T-helper 9 cell (primary cell): ENCODE data around the gene POLD4.
A peak's percentile ranks its signal among the peaks of the same experiment; 100 is the strongest.

Experiments
- DNase-seq: peaks from one replicate; pipeline ENCODE4 v3.0.0-alpha.2; 2020

The POLD4 gene

GRCh38 chr11:67314218-67314617 is 39.1 kb downstream of the POLD4 start:
- DNase-seq, result no peak

- DNase-seq, result no peak
Measured at GRCh38 chr11:67313125-67313890, 40.0 kb downstream of the POLD4 start.

- DNase-seq, result peak; percentile 40
Measured at GRCh38 chr11:67312187-67313021, 40.9 kb downstream of the POLD4 start.

- no peak for DNase-seq
Measured at GRCh38 chr11:67311556-67312082, 41.7 kb downstream of the POLD4 start.

- DNase-seq, result no peak
Measured at GRCh38 chr11:67311051-67311555, 42.2 kb downstream of the POLD4 start.

GRCh38 chr11:67310246-67311050 is 42.9 kb downstream of the POLD4 start:
- no peak for DNase-seq

- DNase-seq, result no peak
Measured at GRCh38 chr11:67309661-67310061, 43.7 kb downstream of the POLD4 start.

- no peak for DNase-seq
Measured at GRCh38 chr11:67309166-67309565, 44.2 kb downstream of the POLD4 start.

GRCh38 chr11:67308031-67308866 is 45.1 kb downstream of the POLD4 start:
- no peak for DNase-seq

GRCh38 chr11:67307545-67308001 is 45.8 kb downstream of the POLD4 start:
- DNase-seq, result no peak

- no peak for DNase-seq
Measured at GRCh38 chr11:67306769-67307544, 46.4 kb downstream of the POLD4 start.

- DNase-seq, result no peak
Measured at GRCh38 chr11:67304511-67305113, 48.7 kb downstream of the POLD4 start.

- no peak for DNase-seq
Measured at GRCh38 chr11:67303835-67304411, 49.4 kb downstream of the POLD4 start.

- peak; percentile 40 for DNase-seq
Measured at GRCh38 chr11:67303132-67303834, 50.1 kb downstream of the POLD4 start, which contains the start of gene SSH3. SSH3 (plus strand) TSS chr11:67303530; CDS start chr11:67303626, 96 bp downstream.

GRCh38 chr11:67302571-67303131 is 50.7 kb downstream of the POLD4 start:
- no peak for DNase-seq

GRCh38 chr11:67301951-67302516 is 51.3 kb downstream of the POLD4 start:
- DNase-seq, result no peak

GRCh38 chr11:67301313-67301921 is 51.9 kb downstream of the POLD4 start:
- DNase-seq, result no peak
